Measurements from ENCODE around the gene ANKS1B.

Gene ANKS1B

DNA sequence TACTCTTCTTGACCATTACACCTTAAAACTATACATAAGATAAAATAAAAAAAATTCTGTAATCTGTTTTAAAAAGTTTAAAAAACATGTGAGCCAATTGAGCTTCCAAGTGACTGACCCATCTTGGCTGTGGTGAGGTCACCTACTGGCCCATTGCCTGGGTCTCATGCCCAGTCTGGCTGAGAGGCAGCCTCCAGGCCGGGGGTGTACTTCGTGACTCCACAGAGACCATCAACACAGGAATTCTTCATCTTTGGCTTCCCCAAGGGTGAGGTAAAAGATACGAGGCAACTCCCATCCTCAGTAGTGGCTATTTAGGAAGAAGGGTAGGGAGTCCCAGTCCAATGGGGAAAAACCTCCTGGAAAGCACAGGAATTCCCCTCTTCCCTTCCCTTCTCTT, 1226.4 kb downstream of the ANKS1B start:
- peak; percentile 51 for DNase-seq (ENCODE audit: low read depth)

DNA sequence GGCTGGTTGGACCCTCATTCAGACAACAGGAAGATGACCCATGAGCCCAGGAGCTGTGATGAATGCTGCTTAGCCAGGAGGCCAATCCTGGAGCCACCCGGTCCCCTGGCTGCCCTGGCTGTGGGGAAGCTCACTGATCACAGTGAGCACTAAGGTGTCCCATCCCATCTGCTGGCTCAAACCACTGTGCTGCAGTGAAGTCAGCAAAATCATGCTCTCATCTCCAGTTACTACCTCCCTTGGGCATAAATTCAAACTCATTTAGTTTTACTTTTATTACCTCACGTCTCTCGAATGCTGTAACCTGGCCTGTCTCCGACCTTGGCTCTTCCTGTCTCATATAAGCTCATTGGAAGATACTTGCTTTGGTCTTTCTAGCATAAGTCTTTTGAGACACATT, 1227.3 kb downstream of the ANKS1B start:
- no peak for DNase-seq (ENCODE audit: low read depth)

DNA sequence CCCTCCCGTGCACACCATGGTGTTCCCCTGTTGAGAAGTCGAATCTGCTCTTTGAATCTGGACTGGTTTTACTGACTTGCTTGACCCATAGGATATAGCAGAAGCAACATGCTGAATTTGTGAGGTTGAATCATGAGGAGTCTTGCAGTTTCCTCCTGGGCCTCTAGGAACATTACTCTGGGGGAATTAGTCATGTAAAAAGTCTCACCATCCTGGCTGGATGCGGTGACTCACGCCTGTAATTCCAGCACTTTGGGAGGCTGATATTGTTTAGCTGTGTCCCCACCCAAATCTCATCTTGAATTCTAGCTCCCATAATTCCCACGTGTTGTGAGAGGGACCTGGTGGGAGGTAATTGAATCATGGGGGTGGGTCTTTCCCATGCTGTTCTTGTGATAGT, 1228.9 kb downstream of the ANKS1B start:
- peak; percentile 57 for DNase-seq (ENCODE audit: low read depth)

DNA sequence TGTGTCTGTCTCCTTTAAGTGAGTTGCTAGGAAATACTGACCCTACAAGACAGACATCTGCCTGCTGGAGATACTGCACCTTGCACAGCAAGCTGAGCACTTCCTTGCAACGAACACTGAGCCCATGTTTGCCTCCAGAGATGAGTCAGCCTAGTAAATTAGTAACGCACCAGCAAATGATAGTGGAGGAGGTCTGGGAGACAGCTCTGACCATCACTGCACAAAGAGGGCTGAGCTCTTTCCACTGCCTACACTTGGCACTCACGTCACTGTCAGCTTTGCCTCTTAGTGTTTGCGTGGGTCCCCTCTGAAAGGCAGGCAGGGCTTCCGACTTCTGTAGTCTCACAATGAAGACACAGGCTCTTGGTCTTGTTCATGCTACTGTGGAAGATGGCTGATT, 1230.6 kb downstream of the ANKS1B start:
- DNase-seq (ENCODE audit: low read depth) = peak; percentile 55

DNA sequence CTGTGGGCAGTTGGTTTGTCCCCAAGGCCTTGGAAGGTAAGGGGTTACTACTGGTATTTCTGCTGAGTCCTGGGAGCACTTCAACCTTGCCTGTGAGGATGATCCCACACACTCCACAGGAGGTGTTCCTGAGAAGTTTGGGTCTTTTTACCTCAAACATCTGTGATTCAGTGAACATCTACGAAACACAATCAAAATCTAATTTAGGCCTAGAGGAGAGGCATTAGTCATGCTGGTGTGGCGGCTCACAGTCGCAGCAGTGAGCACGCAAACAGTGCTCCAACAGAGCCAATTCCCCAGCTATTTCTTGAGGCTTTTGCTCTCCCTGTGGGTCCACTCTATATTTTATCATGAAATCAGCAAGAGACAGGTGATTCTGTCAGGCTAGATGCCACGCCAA, 1232.0 kb downstream of the ANKS1B start:
- peak; percentile 56 for DNase-seq (ENCODE audit: low read depth)

DNA sequence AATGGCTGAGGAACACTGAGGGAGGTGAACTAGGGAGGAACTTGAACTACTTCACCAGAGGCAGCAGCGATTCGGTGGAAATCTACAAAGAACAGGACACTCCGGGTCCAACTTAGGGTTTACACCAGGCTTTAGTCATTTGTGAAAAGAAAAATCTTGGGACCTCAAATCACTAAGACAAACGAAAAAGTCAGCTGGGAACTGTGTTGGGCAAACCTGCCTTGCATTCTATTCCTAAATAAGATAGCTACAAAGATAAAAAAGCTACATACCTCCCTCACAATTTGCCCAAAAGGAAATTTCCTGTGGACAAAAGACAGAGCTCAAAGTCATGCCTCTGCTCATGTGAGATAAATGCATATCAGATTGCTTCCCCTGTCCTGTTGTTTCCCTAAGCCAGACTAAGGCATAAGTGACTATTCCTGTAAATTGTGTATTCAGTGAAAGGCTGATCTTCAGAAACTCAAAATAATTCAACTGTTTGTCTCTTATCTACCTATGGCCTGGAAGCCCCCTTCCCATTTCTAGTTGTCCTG, 1233.1 kb downstream of the ANKS1B start:
- no peak for DNase-seq (ENCODE audit: low read depth)

DNA sequence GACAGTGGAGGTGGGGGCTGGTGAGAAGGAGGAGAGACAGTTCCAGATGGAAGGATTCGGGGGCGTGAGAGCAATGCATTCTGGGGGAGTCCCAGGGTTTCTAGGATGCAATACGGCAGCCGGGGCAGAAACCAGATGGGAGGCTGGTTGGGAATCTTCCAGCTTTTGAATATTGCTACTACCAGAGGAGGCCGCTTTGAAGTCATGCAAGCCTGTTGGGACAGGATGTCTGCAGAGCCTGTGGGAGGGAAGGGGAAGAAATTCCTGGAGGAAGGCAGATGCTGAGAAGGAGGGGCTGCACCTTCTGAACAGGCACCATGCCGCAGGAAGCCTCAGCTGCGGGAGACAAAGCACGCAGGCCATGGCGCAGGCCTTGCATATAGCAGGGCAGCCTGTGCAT, 1234.2 kb downstream of the ANKS1B start:
- DNase-seq (ENCODE audit: low read depth) = no peak

DNA sequence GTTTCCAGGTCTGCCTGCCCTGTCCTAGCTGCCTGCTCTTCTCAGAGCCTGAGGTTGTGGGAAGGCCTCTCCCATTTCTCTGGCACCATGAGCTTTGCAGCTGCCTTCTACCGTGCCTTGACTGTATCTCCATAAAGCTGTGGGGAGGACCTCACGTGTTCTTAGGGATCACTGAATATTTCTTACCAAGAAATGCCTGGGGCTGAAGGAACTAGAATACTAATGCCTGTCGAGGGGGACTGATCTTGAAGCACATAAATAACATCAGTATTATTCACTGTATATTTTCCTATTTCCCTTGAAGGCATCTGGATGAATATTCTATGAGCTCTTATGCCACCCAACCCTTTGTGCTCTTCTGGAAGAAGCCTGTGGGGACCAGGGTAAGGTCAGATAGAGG, 1236.3 kb downstream of the ANKS1B start:
- DNase-seq (ENCODE audit: low read depth) = no peak

DNA sequence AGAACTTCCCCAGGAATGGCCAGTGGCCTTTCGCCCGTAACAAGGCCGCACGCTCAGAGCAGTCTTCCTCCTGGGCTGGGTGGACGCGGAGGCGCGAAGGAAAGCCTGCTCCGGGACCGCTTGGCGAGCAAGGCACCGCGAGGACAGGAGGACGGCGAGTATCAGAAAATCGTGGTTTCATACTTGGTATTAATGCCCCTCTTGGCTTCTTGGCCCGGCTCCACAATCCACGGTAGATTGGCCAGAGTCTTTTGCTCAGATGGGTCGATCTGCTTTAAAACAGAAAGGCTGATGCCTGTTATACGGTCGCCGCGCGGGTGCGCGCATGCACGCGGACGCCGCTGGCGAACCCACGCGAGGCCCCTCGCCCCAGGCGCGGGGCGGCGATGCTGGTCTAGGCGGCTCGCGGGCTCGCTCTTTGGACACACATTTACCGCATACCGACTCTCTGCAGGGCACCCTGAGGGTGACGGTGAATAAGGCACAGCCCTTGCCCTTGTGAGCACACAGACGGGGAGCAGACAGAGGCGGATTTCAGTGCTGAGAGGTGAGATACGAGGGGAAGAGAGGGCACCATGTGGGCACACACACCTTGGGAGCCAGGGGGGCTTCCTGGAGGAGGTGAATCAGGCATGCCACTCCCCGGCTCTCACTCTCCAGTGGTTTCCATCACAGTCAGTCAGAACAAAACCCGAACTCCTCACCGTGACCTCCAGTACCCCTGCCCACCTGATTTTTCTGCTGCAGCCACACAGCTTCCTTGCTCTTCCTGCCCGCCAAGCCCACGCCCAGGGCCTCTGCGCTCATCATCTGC, 1239.0 kb downstream of the ANKS1B start:
- DNase-seq (ENCODE audit: low read depth) = no peak

DNA sequence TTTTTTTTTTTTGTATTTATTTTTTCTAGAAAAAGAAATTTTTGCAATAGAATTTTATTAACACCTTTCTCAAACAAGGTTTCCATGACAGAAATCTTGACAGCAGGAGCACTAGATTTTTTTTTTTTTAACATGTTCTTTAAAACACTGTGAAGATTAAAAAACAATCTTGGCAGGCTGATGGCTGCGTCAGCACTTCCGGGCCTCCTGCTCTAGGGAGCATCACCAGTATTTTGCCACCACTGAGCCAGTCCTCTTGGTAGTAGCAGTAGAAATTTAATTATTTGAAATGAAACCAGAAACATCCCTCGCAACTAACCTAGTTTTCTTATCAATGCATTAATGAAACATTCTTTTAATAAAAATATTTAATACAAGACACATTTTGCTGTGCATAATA, 1240.1 kb downstream of the ANKS1B start:
- DNase-seq (ENCODE audit: low read depth) = no peak

DNA sequence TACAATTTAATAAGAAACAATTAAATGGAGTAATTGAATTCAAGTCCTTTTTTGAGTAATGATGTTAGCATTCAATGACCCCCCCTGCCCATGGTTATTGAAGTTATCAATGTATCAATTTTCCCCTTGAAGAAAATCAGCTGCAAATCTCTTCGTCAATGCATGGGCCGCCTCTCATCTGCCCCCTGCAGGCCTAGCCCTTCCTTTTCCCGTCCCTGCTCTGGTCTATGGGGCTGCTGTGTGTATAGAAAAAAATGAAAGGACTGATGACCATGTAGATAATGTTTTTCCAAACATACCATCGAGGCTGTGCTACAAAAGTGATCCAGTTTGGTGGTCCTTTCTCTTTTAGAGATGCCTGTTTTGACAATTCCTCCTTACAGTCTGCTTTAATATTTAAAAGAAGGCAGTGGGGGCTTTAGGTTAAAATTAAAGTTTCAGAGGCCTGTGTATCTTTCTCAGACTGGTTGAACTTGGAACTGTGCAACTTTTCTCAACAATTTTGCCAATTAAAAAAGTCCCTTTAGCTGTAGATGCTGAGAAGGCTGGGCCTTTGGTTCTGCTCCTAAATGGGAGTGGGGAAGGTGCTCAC, 1241.3 kb downstream of the ANKS1B start:
- DNase-seq (ENCODE audit: low read depth) = no peak

DNA sequence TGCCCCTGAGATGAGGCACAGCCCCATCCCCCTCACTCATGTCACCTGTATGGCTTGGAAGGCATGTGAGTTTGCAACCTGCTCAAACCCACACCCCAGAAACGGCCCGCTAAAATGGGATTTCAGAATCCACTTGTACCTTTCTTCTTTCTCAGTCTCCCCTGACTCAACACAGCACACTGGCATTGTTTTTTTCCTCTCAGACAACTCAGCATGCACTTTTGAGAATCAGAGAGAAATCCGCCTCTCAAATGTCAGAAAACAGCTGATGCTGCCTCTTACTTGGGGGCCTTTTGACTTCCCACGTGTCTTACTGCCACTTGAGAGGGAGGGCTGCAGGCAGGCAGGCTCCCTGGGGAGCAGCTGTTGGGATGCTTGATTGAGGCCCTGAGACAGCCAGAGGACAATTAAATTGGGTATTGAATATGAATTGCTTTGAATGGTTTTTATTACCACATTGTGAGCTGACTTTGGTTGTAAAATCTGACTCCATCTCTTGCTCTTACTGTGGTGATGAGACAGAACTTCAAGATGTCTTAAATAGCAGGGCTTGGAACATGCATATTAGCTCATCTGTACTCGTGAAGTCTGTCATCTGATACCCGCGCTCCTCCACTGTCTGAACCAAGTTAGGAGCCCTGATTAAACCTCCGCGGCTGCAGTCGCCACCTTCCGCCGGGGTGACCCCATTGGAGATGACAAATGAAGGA, 1243.0 kb downstream of the ANKS1B start:
- no peak for DNase-seq (ENCODE audit: low read depth)

DNA sequence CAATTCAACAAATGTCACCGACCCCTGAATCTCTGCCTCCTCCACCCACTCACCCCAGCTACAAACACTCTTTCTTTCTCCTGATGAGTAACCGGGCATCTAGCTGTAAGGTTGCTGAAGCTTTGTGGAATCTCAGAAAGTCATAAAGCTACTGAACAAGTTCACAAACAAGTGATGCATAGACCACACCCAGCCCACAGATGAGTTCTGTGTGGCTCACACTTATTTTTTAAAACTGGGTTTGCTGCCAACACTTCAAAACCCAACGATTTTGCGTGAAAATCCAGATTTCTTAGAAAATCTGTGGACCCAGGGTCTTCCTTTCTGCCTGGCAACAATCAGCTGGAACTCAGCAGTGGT, 1243.6 kb downstream of the ANKS1B start:
- DNase-seq (ENCODE audit: low read depth) = no peak

DNA sequence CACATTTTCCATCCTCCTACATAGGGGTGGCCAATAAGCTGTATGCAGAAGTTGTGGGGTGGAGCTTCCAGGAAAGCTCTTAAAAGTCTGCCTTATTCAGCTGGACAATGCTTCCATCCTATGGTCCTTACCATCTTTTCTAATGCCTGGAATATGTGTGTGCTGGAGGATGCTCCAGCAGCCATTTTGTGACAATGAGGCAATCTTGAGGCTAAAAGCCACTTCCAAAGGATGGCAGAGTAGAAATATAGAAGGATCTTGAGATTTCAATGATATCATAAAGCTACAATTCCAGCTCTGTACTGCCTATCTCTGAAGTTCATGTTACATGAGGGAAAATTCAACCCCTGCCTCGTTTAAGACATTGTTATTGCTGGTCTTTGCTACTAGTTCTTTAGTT, 1244.0 kb downstream of the ANKS1B start:
- DNase-seq (ENCODE audit: low read depth) = no peak

DNA sequence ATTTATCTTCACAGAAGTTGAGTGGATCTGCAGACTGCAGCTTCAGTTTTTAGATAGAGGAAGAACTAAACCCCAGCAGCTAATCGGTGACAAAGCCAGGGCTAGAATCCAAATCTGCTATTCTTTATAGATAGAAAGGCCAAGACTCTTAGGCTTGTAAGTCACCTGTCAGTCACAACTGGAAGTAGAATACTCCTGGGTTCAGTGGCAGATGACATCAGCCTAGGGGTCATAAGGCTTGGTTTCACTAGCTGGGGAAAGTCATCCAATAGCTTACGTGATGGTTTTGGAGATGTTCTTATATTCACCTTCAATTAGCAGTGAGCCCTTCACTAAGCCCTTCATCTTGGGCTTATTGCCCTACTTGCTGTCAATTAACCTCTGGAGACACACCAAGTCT, 1246.2 kb downstream of the ANKS1B start:
- no peak for DNase-seq (ENCODE audit: low read depth)

DNA sequence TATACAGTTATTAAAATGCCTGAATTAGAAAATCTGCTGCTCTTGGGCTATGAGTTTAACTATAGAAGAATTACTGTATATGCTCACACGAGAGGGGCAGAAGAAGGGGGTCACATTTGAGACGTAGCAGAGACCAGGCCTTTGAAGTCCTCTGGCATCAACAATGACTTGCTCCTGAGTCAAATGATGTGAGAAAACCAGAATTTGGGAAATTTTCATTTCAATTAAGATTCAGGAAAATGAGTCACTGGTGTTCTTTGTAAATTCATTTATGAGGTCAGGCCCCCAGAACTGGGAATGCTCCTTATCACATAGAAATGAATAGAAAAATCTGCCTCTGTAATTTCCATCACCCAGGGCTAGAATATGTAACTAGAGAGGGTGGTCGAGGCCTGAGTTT, 1246.7 kb downstream of the ANKS1B start:
- DNase-seq (ENCODE audit: low read depth) = no peak

DNA sequence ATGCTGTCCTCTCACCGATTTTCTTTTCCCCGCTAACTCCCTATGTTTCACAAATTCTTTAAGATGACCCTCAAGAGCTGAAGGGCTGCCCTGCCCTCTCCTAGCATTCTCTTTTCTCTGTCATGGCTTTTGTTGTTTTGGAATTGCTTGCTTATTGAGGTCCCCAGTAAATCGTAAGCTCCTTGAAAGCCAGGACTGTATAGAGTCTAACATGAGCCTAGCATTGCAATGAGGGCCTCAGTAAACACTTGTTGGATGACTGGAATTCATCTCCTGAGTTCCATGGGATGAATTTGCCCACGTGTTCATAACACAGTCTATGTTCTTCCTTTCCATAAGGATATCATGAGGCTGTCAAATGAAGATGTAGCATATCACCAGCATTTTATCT, 1247.4 kb downstream of the ANKS1B start:
- no peak for DNase-seq (ENCODE audit: low read depth)

DNA sequence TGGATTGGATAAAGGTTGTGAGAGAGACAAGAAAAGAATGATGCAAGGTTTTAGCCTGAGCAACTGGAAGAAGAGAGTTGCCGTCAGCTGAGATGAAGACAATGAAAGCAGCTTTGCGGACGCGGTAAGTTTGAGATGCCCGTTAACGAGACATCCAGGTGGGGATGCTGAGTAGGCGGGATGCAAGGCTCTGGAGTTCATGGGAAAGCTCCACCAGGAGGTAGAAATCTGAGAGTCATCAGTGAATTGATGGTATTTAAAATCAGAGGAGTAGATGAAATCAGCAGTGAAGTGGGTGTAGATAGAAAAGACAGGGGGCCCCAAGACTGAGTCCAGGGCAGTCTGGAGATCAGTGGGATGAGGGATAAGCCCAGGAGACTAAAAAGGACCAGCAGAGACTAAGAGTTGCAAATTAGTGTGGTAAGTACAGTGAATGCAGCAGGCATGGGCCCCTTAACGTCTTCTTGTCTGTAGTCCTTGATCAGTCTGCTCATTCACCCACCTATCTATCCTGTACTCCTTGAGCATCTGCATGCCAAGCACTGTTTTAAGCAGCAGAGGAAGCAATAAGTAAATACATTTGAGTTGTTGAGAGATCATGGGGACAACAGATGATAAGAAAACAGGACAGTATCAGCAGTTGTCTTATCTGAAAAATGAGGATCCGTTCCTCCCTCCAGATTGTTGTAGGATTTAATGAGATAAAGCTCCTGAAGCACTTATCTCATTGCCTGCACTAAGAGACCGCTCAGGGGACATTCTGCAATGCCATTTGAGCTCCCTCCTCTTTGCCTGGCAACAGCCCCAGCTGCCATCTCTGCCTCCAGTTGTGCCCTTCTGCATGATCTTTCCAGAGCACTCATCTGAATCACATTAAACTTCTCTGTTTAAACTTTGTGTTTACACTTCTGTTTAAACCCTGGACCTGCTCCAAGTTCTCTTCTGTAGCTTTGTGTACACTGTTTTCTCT, 1248.1 kb downstream of the ANKS1B start:
- no peak for DNase-seq (ENCODE audit: low read depth)

DNA sequence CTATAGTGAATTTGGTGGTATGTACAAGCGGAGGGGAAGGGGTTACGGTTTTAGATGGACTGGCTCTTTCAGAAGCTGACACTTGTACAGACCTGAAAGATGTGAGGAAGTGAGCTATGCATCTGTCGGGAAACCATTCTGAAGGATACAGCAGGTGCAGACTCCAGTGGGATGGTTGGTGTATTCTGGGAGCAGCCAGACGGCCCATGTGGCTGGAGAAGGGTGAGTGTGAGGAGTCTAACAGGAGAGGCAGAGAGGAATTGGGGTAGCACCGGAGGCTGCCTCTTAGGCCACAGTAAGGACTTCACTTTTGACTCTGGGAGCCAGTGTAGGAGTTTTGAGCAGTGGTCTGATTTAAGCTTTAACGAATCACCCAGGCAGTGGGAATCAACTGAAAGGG, 1248.9 kb downstream of the ANKS1B start:
- no peak for DNase-seq (ENCODE audit: low read depth)

DNA sequence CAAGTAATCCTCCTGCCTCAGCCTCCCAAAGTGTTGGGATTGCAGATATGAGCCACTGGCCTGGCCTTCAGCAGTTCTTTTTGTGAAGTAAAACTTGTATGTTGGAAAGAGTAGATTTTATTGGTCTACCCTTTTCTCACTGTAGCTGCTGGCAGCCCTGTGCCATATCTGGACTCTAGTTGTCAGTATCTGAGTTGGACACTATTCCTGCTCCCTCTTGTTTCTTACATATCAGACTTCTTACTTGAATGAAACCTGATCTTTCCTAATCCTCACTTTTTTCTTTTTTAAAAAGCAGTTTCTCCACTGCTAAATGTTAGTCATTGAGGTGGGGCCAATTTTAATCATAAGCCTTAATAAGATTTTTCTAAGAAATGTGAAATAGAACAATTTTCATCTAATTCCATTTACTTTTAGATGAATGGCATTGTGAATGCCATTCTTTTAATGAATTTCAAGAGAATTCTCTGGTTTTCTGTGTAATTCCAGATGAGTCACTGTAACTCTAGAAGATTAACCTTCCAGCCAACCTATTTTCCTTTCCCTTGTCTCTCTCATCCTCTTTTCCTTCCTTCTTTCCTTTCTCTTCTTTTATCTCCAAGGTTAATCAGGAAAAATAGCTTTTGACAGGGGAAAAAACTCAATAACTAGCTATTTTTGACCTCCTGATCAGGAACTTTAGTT, 1250.9 kb downstream of the ANKS1B start:
- DNase-seq (ENCODE audit: low read depth) = no peak

DNA sequence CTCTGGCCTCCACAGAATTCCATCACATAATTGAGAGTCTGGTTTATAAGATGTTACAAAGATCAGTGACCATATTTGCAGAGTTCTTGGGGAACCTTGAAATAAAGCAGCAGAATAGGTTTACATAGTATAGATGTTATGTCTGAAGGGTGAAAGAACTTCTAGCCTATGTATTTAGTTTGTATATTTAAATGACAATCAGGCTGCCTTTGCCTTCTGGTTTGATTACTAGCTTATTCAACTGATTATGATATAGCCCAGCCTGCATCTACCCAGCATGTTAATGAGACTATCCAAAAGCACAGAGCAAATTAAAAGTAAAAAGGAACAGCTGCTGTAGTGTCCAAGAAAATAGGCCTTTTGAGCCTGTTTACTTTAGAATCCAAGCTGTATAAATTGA, 1254.3 kb downstream of the ANKS1B start:
- DNase-seq (ENCODE audit: low read depth) = no peak
